Type B pancreatic cell (in vitro differentiated cells): ENCODE results near the gene TCF15. TPM values are rescaled to one million over a fixed set of nuclear protein-coding genes. Genes with fewer than 3 reads are reported as not detected.

Experiments
- DNase-seq: peaks from one replicate; pipeline ENCODE4 v3.0.0; 2021; ENCODE audit warnings: mixed read lengths; ENCODE audit not compliant: unreplicated experiment; ENCODE audit errors: extremely low spot score
- H3K27ac Mint-ChIP-seq: 2 replicates; pipeline ENCODE4 v1.8.0; 2021; ENCODE audit warnings: mild to moderate bottlenecking, mixed read lengths
- H3K27me3 Mint-ChIP-seq: 2 replicates; pipeline ENCODE4 v1.8.0; 2021; ENCODE audit warnings: mixed read lengths
- H3K36me3 Mint-ChIP-seq: 2 replicates; pipeline ENCODE4 v1.8.0; 2021; ENCODE audit warnings: mixed read lengths
- H3K4me1 Mint-ChIP-seq: one replicate; pipeline ENCODE4 v1.8.0; 2021; ENCODE audit warnings: mixed read lengths; ENCODE audit not compliant: unreplicated experiment
- H3K4me3 Mint-ChIP-seq: 2 replicates; pipeline ENCODE4 v1.8.0; 2021; ENCODE audit warnings: mild to moderate bottlenecking, mixed read lengths
- H3K9me3 Mint-ChIP-seq: 2 replicates; pipeline ENCODE4 v1.8.0; 2021; ENCODE audit warnings: mixed read lengths
- CTCF ChIP-seq: fragments of 200-600 bp; sonication (generic); conservative IDR thresholded peaks from 2 replicates; pipeline ENCODE4 v1.5.0; 2021; ENCODE audit warnings: antibody characterized with exemption, mild to moderate bottlenecking
- total RNA-seq: library from RNA; stranded (reverse); gene quantifications from 2 replicates; pipeline ENCODE4 v1.2.1, GENCODE V29; 2021; ENCODE audit warnings: low replicate concordance

The TCF15 gene
- total RNA-seq, 1 donor from 2014 or later: 0.94 TPM

GRCh38 chr20:577167-577791 is 32.8 kb downstream of the TCF15 start:
- no peaks in the 10 kb centered on the region for H3K36me3 Mint-ChIP-seq
- H3K9me3 Mint-ChIP-seq: no peaks in the 10 kb centered on the region
- peak; percentile 60 for TF ChIP-seq CTCF
- peaks cover 4% of the 10 kb centered on the region for H3K4me1 Mint-ChIP-seq
- peaks cover 23% of the 10 kb centered on the region for H3K27me3 Mint-ChIP-seq
- H3K27ac Mint-ChIP-seq: no peak overlapping the region
- DNase-seq: no peak
- H3K4me3 Mint-ChIP-seq: no peak overlapping the region

GRCh38 chr20:576156-576555 is 34.0 kb downstream of the TCF15 start:
- H3K9me3 Mint-ChIP-seq: no peaks in the 10 kb centered on the region
- H3K27me3 Mint-ChIP-seq: peaks cover 25% of the 10 kb centered on the region
- no peak for DNase-seq
- no peak overlapping the region for H3K27ac Mint-ChIP-seq
- no peak overlapping the region for H3K4me3 Mint-ChIP-seq
- TF ChIP-seq CTCF: no peak
- H3K4me1 Mint-ChIP-seq: peaks cover 9% of the 10 kb centered on the region
- no peaks in the 10 kb centered on the region for H3K36me3 Mint-ChIP-seq

GRCh38 chr20:575230-575629 is 34.9 kb downstream of the TCF15 start:
- peaks cover 9% of the 10 kb centered on the region for H3K4me1 Mint-ChIP-seq
- TF ChIP-seq CTCF: no peak
- no peaks in the 10 kb centered on the region for H3K9me3 Mint-ChIP-seq
- H3K27me3 Mint-ChIP-seq: peaks cover 25% of the 10 kb centered on the region
- H3K4me3 Mint-ChIP-seq: no peak overlapping the region
- DNase-seq: no peak
- no peak overlapping the region for H3K27ac Mint-ChIP-seq
- H3K36me3 Mint-ChIP-seq: no peaks in the 10 kb centered on the region

- H3K4me1 Mint-ChIP-seq: peaks cover 9% of the 10 kb centered on the region
- H3K36me3 Mint-ChIP-seq: no peaks in the 10 kb centered on the region
- peaks cover 25% of the 10 kb centered on the region for H3K27me3 Mint-ChIP-seq
- no peak overlapping the region for H3K27ac Mint-ChIP-seq
- DNase-seq: no peak
- no peak overlapping the region for H3K4me3 Mint-ChIP-seq
- TF ChIP-seq CTCF: no peak
- H3K9me3 Mint-ChIP-seq: no peaks in the 10 kb centered on the region
These were observed 35.7 kb downstream of the TCF15 start for GRCh38 chr20:574297-574942.

- DNase-seq: no peak
- Mint-ChIP-seq H3K4me1 (peaks cover 9% of the 10 kb centered on the region), H3K9me3 (no peaks in the 10 kb centered on the region), H3K27ac (no peak overlapping the region), H3K36me3 (no peaks in the 10 kb centered on the region), H3K4me3 (no peak overlapping the region), H3K27me3 (peaks cover 28% of the 10 kb centered on the region)
- TF ChIP-seq CTCF: no peak
These were observed 36.5 kb downstream of the TCF15 start for GRCh38 chr20:573414-574296.
